Activated CD4-positive, alpha-beta T cell treated with anti-CD3 and anti-CD28 coated beads, Interleukin-2, amount 10 ng/mL, durations not matched to agents 7 days and 5 days (primary cell): ENCODE measurements around the gene GKAP1. TPM values are rescaled to one million over a fixed set of nuclear protein-coding genes. Genes with fewer than 3 reads are reported as not detected.
A peak's percentile ranks its signal among the peaks of the same experiment; 100 is the strongest.

Experiments used
- CTCF ChIA-PET: fragments of 350-600 bp; sonication (Branson Sonifier 250); formaldehyde crosslinking; loops from one replicate; lab custom pipeline; 2021; ENCODE audit warnings: antibody characterized with exemption; lab: Charles Lee
- POLR2A ChIA-PET: fragments of 350-600 bp; sonication (Branson Sonifier 250); formaldehyde crosslinking; loops from one replicate; lab custom pipeline; 2021; ENCODE audit warnings: antibody characterized with exemption; lab: Charles Lee
- DNase-seq: peaks from one replicate; pipeline ENCODE4 v3.0.0-alpha.2; 2020
- H3K27ac Mint-ChIP-seq: one replicate; pipeline ENCODE4 v1.8.0; 2021; ENCODE audit warnings: mild to moderate bottlenecking, moderate library complexity, mixed read lengths
- H3K27me3 Mint-ChIP-seq: one replicate; pipeline ENCODE4 v1.8.0; 2021; ENCODE audit warnings: mixed read lengths
- H3K36me3 Mint-ChIP-seq: one replicate; pipeline ENCODE4 v1.8.0; 2021; ENCODE audit warnings: low read depth, mixed read lengths
- H3K4me1 Mint-ChIP-seq: one replicate; pipeline ENCODE4 v1.8.0; 2021; ENCODE audit warnings: mixed read lengths
- H3K4me3 Mint-ChIP-seq: one replicate; pipeline ENCODE4 v1.8.0; 2021; ENCODE audit warnings: mild to moderate bottlenecking, moderate library complexity, mixed read lengths
- H3K9me3 Mint-ChIP-seq: one replicate; pipeline ENCODE4 v1.8.0; 2021; ENCODE audit warnings: mixed read lengths
- total RNA-seq, 2 experiments: library from RNA; stranded (reverse); gene quantifications; one replicate each; pipeline ENCODE4 v1.2.3, GENCODE V29; 2021

Gene GKAP1
- total RNA-seq, 2 experiments from 2014 or later: 5.5 to 5.9 TPM

DNA sequence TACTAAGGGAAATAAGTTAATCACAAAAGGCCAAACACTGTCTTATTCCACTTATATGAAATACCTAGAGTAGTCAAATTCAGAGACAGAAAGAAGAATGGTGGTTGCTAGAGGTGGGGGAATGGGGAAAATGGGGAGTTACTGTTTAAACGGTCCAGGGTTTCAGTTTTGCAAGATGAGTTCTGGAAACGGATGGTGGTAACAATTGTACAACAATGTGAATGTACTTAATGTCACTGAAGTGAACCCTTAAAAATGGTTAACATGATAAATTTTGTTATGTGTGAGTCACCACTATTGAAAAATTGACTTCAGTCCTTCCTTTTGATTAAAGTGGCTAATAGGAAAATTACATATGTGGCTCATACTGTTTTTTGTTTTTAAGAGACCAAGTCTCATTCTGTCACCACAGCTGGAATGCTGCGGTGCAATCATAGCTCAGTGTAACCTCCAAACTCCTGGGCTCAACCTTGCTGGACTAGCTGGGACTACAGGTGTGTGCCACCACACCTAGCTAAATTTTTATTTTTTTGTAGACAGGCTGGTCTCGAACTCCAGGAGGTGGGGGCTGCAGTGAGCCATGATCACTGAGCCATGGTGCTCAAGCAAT is 118.5 kb downstream of the GKAP1 start:
- ChIA-PET POLR2A (no interaction called here), CTCF (interaction anchor here (0.7 to 1.4 kb wide), 2 partner anchors 9 to 222 kb away, joined by 3 to 5 read pairs; partner anchors contain the start of gene UBQLN1)
- Mint-ChIP-seq H3K9me3 (no peaks in the 10 kb centered on the region), H3K27ac (peak overlapping the region; percentile 46), H3K36me3 (peaks cover 6% of the 10 kb centered on the region), H3K27me3 (no peaks in the 10 kb centered on the region), H3K4me3 (no peak overlapping the region), H3K4me1 (peaks cover 38% of the 10 kb centered on the region)
- no peak for DNase-seq

DNA sequence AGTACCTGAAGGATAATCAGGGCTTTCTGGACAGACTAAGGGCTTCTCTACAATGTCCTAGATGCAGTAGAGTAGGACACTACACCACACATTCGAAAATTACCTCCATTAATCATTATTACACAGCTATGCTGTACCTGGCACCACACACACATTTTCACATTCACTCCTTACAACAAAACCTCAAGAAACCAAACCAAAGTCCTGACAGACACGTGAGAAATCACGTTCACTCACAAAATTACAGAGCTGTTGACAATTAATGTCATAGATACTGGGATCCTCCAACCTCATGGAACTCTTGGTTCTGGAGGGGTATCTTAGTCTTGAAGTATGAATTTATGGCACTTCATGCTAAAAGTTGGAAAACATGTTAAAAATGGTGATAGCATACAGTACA is 126.1 kb downstream of the GKAP1 start:
- ChIA-PET POLR2A (no interaction called here), CTCF (interaction anchor here (2.2 kb wide), 1 partner anchor 10 kb away, joined by 6 read pairs; no protein-coding TSS in a partner anchor)
- no peak for DNase-seq
- H3K27ac Mint-ChIP-seq: no peak overlapping the region
- H3K36me3 Mint-ChIP-seq: no peaks in the 10 kb centered on the region
- H3K27me3 Mint-ChIP-seq: no peaks in the 10 kb centered on the region
- H3K9me3 Mint-ChIP-seq: no peaks in the 10 kb centered on the region
- no peak overlapping the region for H3K4me3 Mint-ChIP-seq
- peaks cover 50% of the 10 kb centered on the region for H3K4me1 Mint-ChIP-seq

Other genes starting within 250 kb of the GKAP1 start
- gene IDNK, start 194.6 kb downstream of the GKAP1 start, total RNA-seq: 1 to 10 TPM; 7.2 to 7.8 TPM
- 100 to 1,000 TPM in 1 of 2 experiments, 10 to 100 TPM in 1; 95.7 to 110 TPM for gene UBQLN1, start 109.8 kb downstream of the GKAP1 start, total RNA-seq
- gene KIF27, start 103.7 kb upstream of the GKAP1 start, total RNA-seq: 1 to 10 TPM; 3.2 to 3.8 TPM
- 100 to 1,000 TPM; 671 to 848 TPM for gene HNRNPK, start 162.4 kb upstream of the GKAP1 start, total RNA-seq
- gene RMI1, start 163.0 kb upstream of the GKAP1 start, total RNA-seq: 10 to 100 TPM; 21.2 to 27.8 TPM